Progenitor cell of endocrine pancreas (in vitro differentiated cells): Measurements from ENCODE around the gene PACC1. TPM values are rescaled to one million over a fixed set of nuclear protein-coding genes. Genes with fewer than 3 reads are reported as not detected.

ENCODE experiments used
- DNase-seq: peaks from one replicate; pipeline ENCODE4 v3.0.0; 2021; ENCODE audit warnings: low spot score; ENCODE audit not compliant: unreplicated experiment
- H3K27ac Mint-ChIP-seq: 2 replicates; pipeline ENCODE4 v1.8.0; 2021; ENCODE audit warnings: mild to moderate bottlenecking, moderate library complexity, mixed read lengths
- H3K27me3 Mint-ChIP-seq: 2 replicates; pipeline ENCODE4 v1.8.0; 2021; ENCODE audit warnings: mixed read lengths
- H3K36me3 Mint-ChIP-seq: 2 replicates; pipeline ENCODE4 v1.8.0; 2022; ENCODE audit warnings: mixed read lengths; ENCODE audit not compliant: insufficient read depth
- H3K4me1 Mint-ChIP-seq: 2 replicates; pipeline ENCODE4 v1.8.0; 2021; ENCODE audit warnings: low read depth, mixed read lengths
- H3K4me3 Mint-ChIP-seq: 2 replicates; pipeline ENCODE4 v1.8.0; 2021; ENCODE audit warnings: low read depth, mild to moderate bottlenecking, moderate library complexity, mixed read lengths
- H3K9me3 Mint-ChIP-seq: 2 replicates; pipeline ENCODE4 v1.8.0; 2021; ENCODE audit warnings: low read depth, mixed read lengths
- CTCF ChIP-seq: fragments of 200-600 bp; sonication (generic); IDR thresholded peaks from one replicate; pipeline ENCODE4 v1.5.0; 2021; ENCODE audit warnings: antibody characterized with exemption, mild to moderate bottlenecking; ENCODE audit not compliant: unreplicated experiment
- total RNA-seq: library from RNA; stranded (reverse); gene quantifications from 2 replicates; pipeline ENCODE4 v1.2.1, GENCODE V29; 2021

The PACC1 gene
- total RNA-seq, 1 donor from 2014 or later, result 24.5 TPM

GRCh38 chr1:212458817-212459216 lies 44.1 kb upstream of the PACC1 start:
- Mint-ChIP-seq H3K9me3 (peaks cover 3% of the 10 kb centered on the region), H3K4me1 (peaks cover 15% of the 10 kb centered on the region), H3K27ac (no peak overlapping the region), H3K4me3 (no peak overlapping the region), H3K36me3 (no peaks in the 10 kb centered on the region), H3K27me3 (peaks cover 2% of the 10 kb centered on the region)
- TF ChIP-seq CTCF, result no peak
- no peak for DNase-seq

GRCh38 chr1:212457740-212458338 lies 43.2 kb upstream of the PACC1 start:
- peak; percentile 26 for DNase-seq

GRCh38 chr1:212455803-212456528 lies 41.3 kb upstream of the PACC1 start:
- H3K4me1 Mint-ChIP-seq, result no peaks in the 10 kb centered on the region
- no peak overlapping the region for H3K27ac Mint-ChIP-seq
- H3K36me3 Mint-ChIP-seq, result no peaks in the 10 kb centered on the region
- peak; percentile 88 for DNase-seq
- H3K9me3 Mint-ChIP-seq, result peaks cover 3% of the 10 kb centered on the region
- peaks cover 2% of the 10 kb centered on the region for H3K27me3 Mint-ChIP-seq
- TF ChIP-seq CTCF, result peak; percentile 96
- H3K4me3 Mint-ChIP-seq, result no peak overlapping the region

More at GRCh38 chr1:212457740-212458338, 43.2 kb upstream of the PACC1 start:
- Mint-ChIP-seq H3K27ac (no peak overlapping the region), H3K36me3 (no peaks in the 10 kb centered on the region), H3K9me3 (peaks cover 3% of the 10 kb centered on the region), H3K27me3 (no peaks in the 10 kb centered on the region), H3K4me1 (peaks cover 9% of the 10 kb centered on the region), H3K4me3 (no peak overlapping the region)
- peak; percentile 54 for TF ChIP-seq CTCF

GRCh38 chr1:212455401-212455800 lies 40.7 kb upstream of the PACC1 start:
- H3K27ac Mint-ChIP-seq, result no peak overlapping the region
- no peak for DNase-seq
- H3K36me3 Mint-ChIP-seq, result no peaks in the 10 kb centered on the region
- peaks cover 3% of the 10 kb centered on the region for H3K9me3 Mint-ChIP-seq
- H3K4me3 Mint-ChIP-seq, result no peak overlapping the region
- H3K4me1 Mint-ChIP-seq, result no peaks in the 10 kb centered on the region
- no peak for TF ChIP-seq CTCF
- H3K27me3 Mint-ChIP-seq, result peaks cover 2% of the 10 kb centered on the region

GRCh38 chr1:212454741-212455140 lies 40.1 kb upstream of the PACC1 start:
- no peaks in the 10 kb centered on the region for H3K4me1 Mint-ChIP-seq
- no peak for DNase-seq
- H3K27ac Mint-ChIP-seq, result no peak overlapping the region
- H3K36me3 Mint-ChIP-seq, result no peaks in the 10 kb centered on the region
- peaks cover 2% of the 10 kb centered on the region for H3K27me3 Mint-ChIP-seq
- no peak overlapping the region for H3K4me3 Mint-ChIP-seq
- TF ChIP-seq CTCF, result no peak
- H3K9me3 Mint-ChIP-seq, result peaks cover 3% of the 10 kb centered on the region
